HG02678 (cell line): ENCODE results near the gene WASF2.
A peak's percentile ranks its signal among the peaks of the same experiment; 100 is the strongest.
"Not testable (repeated sequence)": the region's sequence is repeated elsewhere in the genome, so short reads cannot be mapped to it uniquely, and the experiment has no call there.

ENCODE experiments used
- ATAC-seq: cut with Tn5 transposase; IDR thresholded peaks from one replicate; pipeline ENCODE4 v1.9.1; 2021; ENCODE audit warnings: mild to moderate bottlenecking, moderate library complexity; ENCODE audit not compliant: unreplicated experiment

WASF2 gene

GRCh38 chr1:27428316-27429028 is 61.5 kb downstream of the WASF2 start:
- ATAC-seq: no peak

- no peak for ATAC-seq
These were observed 62.1 kb downstream of the WASF2 start for GRCh38 chr1:27427816-27428315.

- ATAC-seq: no peak
These were observed 62.6 kb downstream of the WASF2 start for GRCh38 chr1:27427329-27427728.

GRCh38 chr1:27423709-27424108 is 66.3 kb downstream of the WASF2 start:
- no peak for ATAC-seq

- ATAC-seq: peak; percentile 53
These were observed 71.4 kb downstream of the WASF2 start for GRCh38 chr1:27418326-27419185.

- no peak for ATAC-seq
These were observed 72.3 kb downstream of the WASF2 start for GRCh38 chr1:27417713-27418112.

- ATAC-seq: no peak
These were observed 73.4 kb downstream of the WASF2 start for GRCh38 chr1:27416387-27417111.

- ATAC-seq: no peak
These were observed 75.9 kb downstream of the WASF2 start for GRCh38 chr1:27414091-27414490.

GRCh38 chr1:27413004-27413403 is 77.0 kb downstream of the WASF2 start:
- no peak for ATAC-seq

- ATAC-seq: no peak
These were observed 77.5 kb downstream of the WASF2 start for GRCh38 chr1:27412502-27412901.

GRCh38 chr1:27410709-27411108 is 79.3 kb downstream of the WASF2 start:
- ATAC-seq: no peak

- ATAC-seq: no peak
These were observed 80.3 kb downstream of the WASF2 start for GRCh38 chr1:27409669-27410068.

- no peak for ATAC-seq
These were observed 81.8 kb downstream of the WASF2 start for GRCh38 chr1:27408151-27408550.

- ATAC-seq: not testable (repeated sequence)
These were observed 83.2 kb downstream of the WASF2 start for GRCh38 chr1:27406791-27407190.

GRCh38 chr1:27406362-27406680 is 83.6 kb downstream of the WASF2 start:
- ATAC-seq: no peak

- ATAC-seq: not testable (repeated sequence)
These were observed 84.2 kb downstream of the WASF2 start for GRCh38 chr1:27405598-27406361.

GRCh38 chr1:27405074-27405473 is 84.9 kb downstream of the WASF2 start:
- no peak for ATAC-seq

- no peak for ATAC-seq
These were observed 86.0 kb downstream of the WASF2 start for GRCh38 chr1:27403931-27404330.

GRCh38 chr1:27403065-27403726 is 86.8 kb downstream of the WASF2 start:
- ATAC-seq: peak; percentile 55

GRCh38 chr1:27402349-27402754 is 87.6 kb downstream of the WASF2 start:
- no peak for ATAC-seq
